Gastrocnemius medialis (tissue), 4 donors: ENCODE measurements around the gene HSCB.

ENCODE experiments used
- POLR2A ChIP-seq, 2 donors: fragments of 450-650 bp; IDR thresholded peaks; one replicate each; pipeline ENCODE4 v1.6.1; 2017; ENCODE audit warnings: antibody characterized with exemption in 2 of 2, mild to moderate bottlenecking in 2 of 2, moderate library complexity in 2 of 2
- TF ChIP-seq, protein P1 (sequence below), 5 experiments: fragments of 450-650 bp in 3 of 5; fragments of 200-600 bp in 2 of 5; sonication (generic) in 2 of 5; IDR thresholded peaks in 4 of 5; conservative IDR thresholded peaks in 1 of 5; 1 replicate in 4 of 5; 2 replicates in 1 of 5; pipeline ENCODE4 v1.5.1; 2016 to 2019; ENCODE audit warnings: antibody characterized with exemption in 5 of 5, mild to moderate bottlenecking in 3 of 5, moderate library complexity in 3 of 5

DNA sequence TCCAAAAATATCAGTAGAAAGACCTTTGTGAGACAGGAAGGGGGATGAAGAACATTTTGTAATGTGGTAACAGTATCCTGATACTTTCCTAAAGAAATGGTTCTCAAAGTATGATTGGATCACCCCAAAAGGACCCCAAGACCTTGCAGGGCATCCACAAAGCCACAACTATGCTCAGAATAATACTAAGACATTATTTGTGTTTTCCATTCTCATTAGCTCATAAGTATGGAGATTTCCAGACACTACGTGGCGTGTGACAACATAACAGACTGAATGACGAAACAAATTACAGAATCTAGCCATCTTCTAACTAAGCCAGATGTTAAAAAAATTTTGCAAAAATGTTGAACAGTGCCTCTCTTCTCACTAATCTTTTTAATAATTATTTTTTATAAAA is 25.2 kb upstream of the HSCB start:
- TF ChIP-seq, protein P1, sequence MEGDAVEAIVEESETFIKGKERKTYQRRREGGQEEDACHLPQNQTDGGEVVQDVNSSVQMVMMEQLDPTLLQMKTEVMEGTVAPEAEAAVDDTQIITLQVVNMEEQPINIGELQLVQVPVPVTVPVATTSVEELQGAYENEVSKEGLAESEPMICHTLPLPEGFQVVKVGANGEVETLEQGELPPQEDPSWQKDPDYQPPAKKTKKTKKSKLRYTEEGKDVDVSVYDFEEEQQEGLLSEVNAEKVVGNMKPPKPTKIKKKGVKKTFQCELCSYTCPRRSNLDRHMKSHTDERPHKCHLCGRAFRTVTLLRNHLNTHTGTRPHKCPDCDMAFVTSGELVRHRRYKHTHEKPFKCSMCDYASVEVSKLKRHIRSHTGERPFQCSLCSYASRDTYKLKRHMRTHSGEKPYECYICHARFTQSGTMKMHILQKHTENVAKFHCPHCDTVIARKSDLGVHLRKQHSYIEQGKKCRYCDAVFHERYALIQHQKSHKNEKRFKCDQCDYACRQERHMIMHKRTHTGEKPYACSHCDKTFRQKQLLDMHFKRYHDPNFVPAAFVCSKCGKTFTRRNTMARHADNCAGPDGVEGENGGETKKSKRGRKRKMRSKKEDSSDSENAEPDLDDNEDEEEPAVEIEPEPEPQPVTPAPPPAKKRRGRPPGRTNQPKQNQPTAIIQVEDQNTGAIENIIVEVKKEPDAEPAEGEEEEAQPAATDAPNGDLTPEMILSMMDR (IDR thresholded peaks at IDR 0.05 in 4 of 5, conservative IDR thresholded peaks at IDR 0.05 in 1 of 5), result no peak
- TF ChIP-seq POLR2A (IDR thresholded peaks at IDR 0.05), result no peak
